GM12875 (cell line): ENCODE measurements around the gene SSH2.
"Not testable (repeated sequence)": the region's sequence is repeated elsewhere in the genome, so short reads cannot be mapped to it uniquely, and the experiment has no call there.

Experiments used
- H3K4me3 ChIP-seq: one replicate; pipeline ENCODE4 v1.5.1; 2011; ENCODE audit warnings: low read depth, low read length, control low read depth
- CTCF ChIP-seq: IDR thresholded peaks from 2 replicates; pipeline ENCODE4 v1.5.1; 2011; ENCODE audit warnings: low read depth, mild to moderate bottlenecking, control low read depth, inconsistent platforms, low read length, moderate library complexity, borderline replicate concordance; ENCODE audit not compliant: insufficient read depth

Gene SSH2

GRCh38 chr17:29959658-29960337, 29.8 kb upstream of the SSH2 start:
- H3K4me3 ChIP-seq = no peak overlapping the region
- no peak for TF ChIP-seq CTCF

GRCh38 chr17:29958947-29959657, 29.1 kb upstream of the SSH2 start:
- H3K4me3 ChIP-seq = no peak overlapping the region
- no peak for TF ChIP-seq CTCF

- H3K4me3 ChIP-seq = not testable (repeated sequence)
Observed at GRCh38 chr17:29957488-29957887, 27.5 kb upstream of the SSH2 start.

GRCh38 chr17:29956225-29956624, 26.2 kb upstream of the SSH2 start:
- TF ChIP-seq CTCF = no peak
- no peak overlapping the region for H3K4me3 ChIP-seq

- TF ChIP-seq CTCF = 0 out of 2 replicates have a peak, but pooled peaks have one; percentile 19
- no peak overlapping the region for H3K4me3 ChIP-seq
Observed at GRCh38 chr17:29954405-29954804, 24.4 kb upstream of the SSH2 start.

- H3K4me3 ChIP-seq = no peak overlapping the region
- no peak for TF ChIP-seq CTCF
Observed at GRCh38 chr17:29949696-29950095, 19.7 kb upstream of the SSH2 start.

GRCh38 chr17:29948448-29949215, 18.6 kb upstream of the SSH2 start:
- H3K4me3 ChIP-seq = no peak overlapping the region
- no peak for TF ChIP-seq CTCF
